WTC11 (cell line): ENCODE measurements around the gene PHF12.

Source experiments
- CTCF ChIP-seq: fragments of 200-600 bp; IDR thresholded peaks from 2 replicates; pipeline ENCODE4 v1.8.0; 2022; ENCODE audit warnings: antibody characterized with exemption
- FOXP1 ChIP-seq: sonication (generic); formaldehyde crosslinking; IDR thresholded peaks from 2 replicates; pipeline ENCODE4 v1.8.0; 2022; ENCODE audit warnings: missing genetic modification reagents, mild to moderate bottlenecking, moderate library complexity, borderline replicate concordance
- ZNF121 ChIP-seq: sonication (generic); formaldehyde crosslinking; IDR thresholded peaks from 2 replicates; pipeline ENCODE4 v1.8.0; 2023; ENCODE audit warnings: missing genetic modification reagents
- ZNF671 ChIP-seq: fragments of 250-450 bp; sonication (Bioruptor Pico); IDR thresholded peaks from 2 replicates; pipeline ENCODE4 v1.8.0; 2021; ENCODE audit warnings: mild to moderate bottlenecking

- TF ChIP-seq ZNF671 (CRISPR knock-in tag) (no peak), CTCF (no peak), ZNF121 (no peak), FOXP1 (no peak)
Observed at GRCh38 chr17:28863953-28864352, 87.4 kb downstream of the PHF12 start.
